Astrocyte of the spinal cord (primary cell): ENCODE measurements around the gene TBX3.
"Not testable (repeated sequence)": the region's sequence is repeated elsewhere in the genome, so short reads cannot be mapped to it uniquely, and the experiment has no call there.

ENCODE experiments used
- DNase-seq: peaks from one replicate; pipeline ENCODE4 v3.0.0; 2011; ENCODE audit warnings: low read depth, low spot score
- H3K4me3 ChIP-seq: 2 replicates; pipeline ENCODE4 v1.5.1; 2011; ENCODE audit warnings: low read depth, mild to moderate bottlenecking, low read length, moderate library complexity
- in situ Hi-C: cut with HindIII; loops from 2 replicates; pipeline ENCODE4 v1.10.0; 2017; ENCODE audit warnings: low sequenced_read_pairs
- TF ChIP-seq, protein P1 (sequence below): IDR thresholded peaks from 2 replicates; pipeline ENCODE4 v1.5.1; 2012; ENCODE audit warnings: low read depth, mild to moderate bottlenecking, low read length, inconsistent platforms

Gene TBX3

DNA sequence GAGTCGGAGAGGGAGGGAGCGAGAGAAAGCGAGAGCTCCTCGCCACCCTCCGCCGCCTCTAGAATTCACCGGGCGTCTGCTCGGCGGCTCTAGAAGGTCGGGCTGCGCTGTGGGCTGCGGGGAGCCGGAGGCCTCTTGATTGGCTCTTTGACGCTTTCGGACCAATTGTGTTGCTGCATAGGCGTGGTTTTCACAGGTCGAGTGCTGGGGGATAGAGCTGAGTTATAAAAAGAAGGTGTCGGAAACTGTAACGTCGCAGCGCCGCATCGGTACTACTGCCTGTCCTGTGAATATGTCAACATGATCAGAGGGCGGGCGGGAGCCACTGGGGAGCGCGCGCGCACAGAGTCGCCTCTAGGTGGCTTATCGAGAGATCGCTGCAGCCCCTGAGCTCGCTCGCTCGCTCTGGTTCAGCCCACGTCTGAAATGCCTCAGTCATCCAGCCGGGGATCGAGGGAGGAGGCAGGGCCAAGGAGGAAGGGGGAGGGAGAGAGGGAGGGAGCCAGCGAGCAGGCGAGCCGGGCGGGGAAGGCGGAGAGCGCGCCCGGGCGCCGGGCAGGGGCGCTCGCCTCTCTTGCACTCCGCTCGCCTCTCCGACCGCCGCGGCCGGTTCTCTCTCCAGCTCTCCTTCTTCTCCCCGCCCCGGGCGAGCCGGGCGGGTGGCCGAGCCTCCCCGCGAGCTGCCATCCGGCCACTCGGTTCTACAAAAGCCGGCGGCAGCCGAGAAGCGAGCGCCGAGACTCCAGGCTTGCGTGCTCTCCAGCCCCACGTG, at the start of gene TBX3:
TBX3 (minus strand) TSS at position 78 of the 772 bp plus-strand sequence. CDS start 975 bp downstream, outside the sequence.
- peak within 1 kb of the TSS; percentile 93 for H3K4me3 ChIP-seq
- in situ Hi-C loops: no loop called here
- TF ChIP-seq, protein P1, sequence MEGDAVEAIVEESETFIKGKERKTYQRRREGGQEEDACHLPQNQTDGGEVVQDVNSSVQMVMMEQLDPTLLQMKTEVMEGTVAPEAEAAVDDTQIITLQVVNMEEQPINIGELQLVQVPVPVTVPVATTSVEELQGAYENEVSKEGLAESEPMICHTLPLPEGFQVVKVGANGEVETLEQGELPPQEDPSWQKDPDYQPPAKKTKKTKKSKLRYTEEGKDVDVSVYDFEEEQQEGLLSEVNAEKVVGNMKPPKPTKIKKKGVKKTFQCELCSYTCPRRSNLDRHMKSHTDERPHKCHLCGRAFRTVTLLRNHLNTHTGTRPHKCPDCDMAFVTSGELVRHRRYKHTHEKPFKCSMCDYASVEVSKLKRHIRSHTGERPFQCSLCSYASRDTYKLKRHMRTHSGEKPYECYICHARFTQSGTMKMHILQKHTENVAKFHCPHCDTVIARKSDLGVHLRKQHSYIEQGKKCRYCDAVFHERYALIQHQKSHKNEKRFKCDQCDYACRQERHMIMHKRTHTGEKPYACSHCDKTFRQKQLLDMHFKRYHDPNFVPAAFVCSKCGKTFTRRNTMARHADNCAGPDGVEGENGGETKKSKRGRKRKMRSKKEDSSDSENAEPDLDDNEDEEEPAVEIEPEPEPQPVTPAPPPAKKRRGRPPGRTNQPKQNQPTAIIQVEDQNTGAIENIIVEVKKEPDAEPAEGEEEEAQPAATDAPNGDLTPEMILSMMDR: peak; percentile 66
- peak; percentile 100 for DNase-seq

DNA sequence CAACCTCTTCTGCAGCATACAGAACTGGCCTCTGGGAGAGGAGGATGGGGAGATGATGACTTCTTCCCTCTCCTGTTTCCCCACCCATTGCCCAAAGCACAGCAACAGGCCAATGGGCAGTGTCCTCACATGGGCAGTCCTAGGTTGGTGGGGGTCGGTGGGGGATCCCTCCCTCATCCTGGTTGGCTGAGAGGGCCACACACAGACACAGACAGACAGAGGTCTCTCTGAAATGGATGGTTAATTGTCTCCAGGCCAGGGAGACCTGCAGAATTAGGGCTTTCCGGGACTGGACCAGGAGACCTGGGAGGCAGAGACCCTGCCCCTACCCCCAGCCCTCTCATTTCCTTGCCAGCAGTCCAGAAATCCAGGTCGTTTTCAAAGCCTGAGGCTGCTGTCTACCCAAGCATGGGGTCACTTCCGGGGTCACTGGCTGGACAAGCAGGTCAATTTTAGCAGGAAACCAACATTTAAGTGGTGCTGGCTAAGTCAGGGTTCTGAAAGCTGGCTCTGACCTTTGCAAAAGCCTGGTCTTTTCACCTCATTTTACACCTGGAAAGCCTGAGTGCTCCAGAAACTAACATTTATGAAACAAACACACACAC, 48.6 kb upstream of the TBX3 start:
- no peak for DNase-seq
- in situ Hi-C loops: no loop called here
- TF ChIP-seq, protein P1: no peak
- no peak overlapping the region for H3K4me3 ChIP-seq

DNA sequence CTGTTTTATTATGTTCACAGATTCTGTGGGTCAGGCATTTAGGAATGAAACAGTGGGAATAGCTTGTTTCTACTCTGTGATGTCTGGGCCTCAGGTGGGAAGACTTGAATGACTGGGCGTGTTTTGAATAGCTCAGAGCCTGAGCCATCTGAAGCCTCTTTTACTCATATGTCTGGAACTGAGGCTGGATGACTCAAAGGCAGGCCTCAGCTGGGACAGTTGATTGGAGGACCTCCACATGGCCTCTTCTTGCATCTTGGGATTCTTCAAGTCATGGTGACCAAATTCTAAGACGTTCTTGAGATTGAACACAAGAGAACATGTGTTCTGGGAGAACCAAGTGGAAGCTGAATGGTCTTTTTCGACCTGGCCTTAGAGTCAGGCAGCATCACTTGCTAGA, 45.8 kb upstream of the TBX3 start:
- TF ChIP-seq, protein P1: no peak
- DNase-seq: peak; percentile 38
- in situ Hi-C loops: no loop called here
- no peak overlapping the region for H3K4me3 ChIP-seq

DNA sequence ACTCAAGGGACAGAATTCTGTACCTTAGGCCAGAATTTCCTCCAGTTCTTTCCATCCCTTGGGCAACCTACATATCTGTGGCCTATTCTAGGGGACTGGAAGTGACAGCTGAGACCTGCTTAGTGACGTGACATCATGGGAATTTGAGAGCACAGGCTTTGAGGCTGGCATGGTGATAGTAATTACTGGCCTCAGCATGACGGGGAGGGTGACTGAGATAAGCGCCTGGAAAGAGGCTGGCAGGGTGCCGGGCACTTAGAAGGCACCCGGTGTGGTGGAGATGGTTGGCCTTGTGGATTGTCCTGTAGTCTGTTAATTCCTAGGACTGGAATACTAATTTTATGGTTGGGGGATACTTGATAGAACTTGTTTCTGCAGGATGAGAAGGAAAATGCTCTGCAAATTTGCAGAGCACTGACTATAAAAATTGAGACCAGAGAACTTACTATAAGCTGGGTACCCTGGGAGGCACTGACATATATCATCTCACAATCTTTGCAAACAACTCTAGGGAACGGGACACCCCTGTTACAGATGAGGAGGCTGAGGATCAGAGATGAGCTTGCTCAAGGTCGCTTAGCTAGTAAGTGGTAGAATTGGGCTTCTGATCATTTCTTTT, 42.2 kb upstream of the TBX3 start:
- TF ChIP-seq, protein P1: no peak
- H3K4me3 ChIP-seq: no peak overlapping the region
- no peak for DNase-seq
- in situ Hi-C loops: no loop called here

DNA sequence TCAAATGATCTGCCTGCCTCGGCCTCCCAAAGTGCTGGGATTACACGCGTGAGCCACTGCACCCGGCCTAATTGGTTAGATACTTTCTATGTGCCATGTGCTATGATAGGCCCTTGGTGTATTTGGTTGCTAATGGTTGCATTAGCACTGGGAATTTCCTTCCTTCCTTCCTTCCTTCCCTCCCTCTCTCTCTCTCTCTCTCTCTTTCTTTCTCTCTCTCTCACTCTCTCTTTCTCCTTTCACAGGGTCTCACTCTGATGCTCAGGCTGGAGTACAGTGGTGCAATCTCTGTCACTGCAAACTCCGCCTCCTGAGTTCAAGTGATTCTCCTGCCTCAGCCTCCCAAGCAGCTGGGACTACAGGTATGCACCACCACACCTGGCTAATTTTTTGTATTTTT, 38.2 kb upstream of the TBX3 start:
- DNase-seq, in situ Hi-C loops, H3K4me3 ChIP-seq: not testable (repeated sequence)

DNA sequence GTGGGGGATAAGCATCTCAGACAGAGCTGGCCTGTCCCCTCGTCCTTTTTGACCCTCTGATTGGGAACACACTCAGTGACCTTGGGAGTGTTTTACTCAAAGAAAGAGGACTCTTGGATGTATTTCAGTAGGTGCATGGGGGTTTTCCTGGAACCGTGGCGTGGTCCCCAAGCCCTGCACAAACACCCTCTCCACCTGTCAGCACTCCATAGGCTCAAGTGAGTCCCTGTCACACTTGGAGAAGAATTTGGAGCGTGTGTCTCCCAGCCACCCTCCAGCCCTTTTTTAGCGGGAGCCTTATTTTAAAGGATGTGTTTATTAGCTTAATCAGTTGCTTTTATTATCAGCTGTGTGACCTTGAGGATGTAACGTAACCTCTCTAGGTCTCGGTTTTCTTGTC, 37.3 kb upstream of the TBX3 start:
- in situ Hi-C loops: no loop called here
- H3K4me3 ChIP-seq: no peak overlapping the region
- TF ChIP-seq, protein P1: no peak
- no peak for DNase-seq
